Activated CD4-positive, alpha-beta T cell treated with anti-CD3 and anti-CD28 coated beads, Interleukin-2, amount 10 ng/mL, durations not matched to agents 7 days and 5 days (primary cell): ENCODE data around the gene SLC25A39. TPM values are rescaled to one million over a fixed set of nuclear protein-coding genes. Genes with fewer than 3 reads are reported as not detected.
A peak's percentile ranks its signal among the peaks of the same experiment; 100 is the strongest.

Experiments used
- CTCF ChIA-PET: fragments of 350-600 bp; sonication (Branson Sonifier 250); formaldehyde crosslinking; loops from one replicate; lab custom pipeline; 2021; ENCODE audit warnings: antibody characterized with exemption; lab: Charles Lee
- POLR2A ChIA-PET: fragments of 350-600 bp; sonication (Branson Sonifier 250); formaldehyde crosslinking; loops from one replicate; lab custom pipeline; 2021; ENCODE audit warnings: antibody characterized with exemption; lab: Charles Lee
- DNase-seq: peaks from one replicate; pipeline ENCODE4 v3.0.0-alpha.2; 2020
- H3K27ac Mint-ChIP-seq: one replicate; pipeline ENCODE4 v1.8.0; 2021; ENCODE audit warnings: mild to moderate bottlenecking, moderate library complexity, mixed read lengths
- H3K27me3 Mint-ChIP-seq: one replicate; pipeline ENCODE4 v1.8.0; 2021; ENCODE audit warnings: mixed read lengths
- H3K36me3 Mint-ChIP-seq: one replicate; pipeline ENCODE4 v1.8.0; 2021; ENCODE audit warnings: low read depth, mixed read lengths
- H3K4me1 Mint-ChIP-seq: one replicate; pipeline ENCODE4 v1.8.0; 2021; ENCODE audit warnings: mixed read lengths
- H3K4me3 Mint-ChIP-seq: one replicate; pipeline ENCODE4 v1.8.0; 2021; ENCODE audit warnings: mild to moderate bottlenecking, moderate library complexity, mixed read lengths
- H3K9me3 Mint-ChIP-seq: one replicate; pipeline ENCODE4 v1.8.0; 2021; ENCODE audit warnings: mixed read lengths
- total RNA-seq, 2 experiments: library from RNA; stranded (reverse); gene quantifications; one replicate each; pipeline ENCODE4 v1.2.3, GENCODE V29; 2021

SLC25A39 gene
- total RNA-seq, 2 experiments from 2014 or later = 104 to 107 TPM

DNA sequence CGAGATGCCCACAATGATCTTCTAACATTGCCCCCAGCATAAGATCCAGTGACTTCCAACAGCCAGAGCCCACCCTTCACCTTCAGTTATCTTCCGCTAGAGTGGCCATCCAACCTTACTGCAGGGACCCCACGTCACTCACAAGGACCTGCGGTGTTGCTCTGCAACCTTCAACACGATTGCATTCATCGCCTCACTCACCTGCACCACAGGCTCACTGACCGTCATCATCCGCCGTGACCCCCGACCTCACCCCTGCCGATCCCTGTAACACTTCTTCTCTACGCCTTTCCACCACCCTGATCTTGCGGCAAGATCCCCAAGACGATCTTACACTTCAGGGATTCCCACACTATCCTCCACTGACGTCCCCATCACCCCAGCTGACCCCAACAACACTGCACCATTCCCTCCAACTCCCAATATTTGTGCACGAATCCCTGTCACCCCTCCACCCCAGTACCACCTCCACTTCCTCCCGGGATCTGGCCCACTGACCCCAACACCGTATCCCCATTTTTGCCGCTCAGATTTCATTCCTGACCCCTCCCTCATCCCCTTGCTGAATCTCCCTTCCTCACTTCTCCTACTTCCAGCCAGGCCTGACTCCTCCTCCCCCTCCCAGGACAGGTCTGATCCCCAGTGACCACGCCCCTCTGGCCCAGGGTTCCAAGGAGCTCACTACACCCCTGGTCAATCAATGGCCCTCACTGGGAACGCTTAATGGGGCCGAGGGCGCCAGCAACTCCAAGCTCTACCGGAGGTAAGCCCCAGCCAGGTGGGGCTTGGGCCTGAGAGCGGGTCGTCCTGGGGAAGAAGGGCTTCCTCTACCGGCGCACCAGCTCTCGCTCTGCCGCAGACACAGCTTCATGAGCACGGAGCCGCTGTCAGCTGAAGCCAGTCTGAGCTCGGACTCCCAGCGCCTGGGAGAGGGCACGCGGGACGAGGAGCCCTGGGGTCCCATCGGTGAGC, 8.6 kb downstream of the SLC25A39 start:
- H3K27me3 Mint-ChIP-seq = peaks cover 42% of the 10 kb centered on the region
- H3K9me3 Mint-ChIP-seq = no peaks in the 10 kb centered on the region
- peak overlapping the region; percentile 49 for H3K4me3 Mint-ChIP-seq
- peaks cover 5% of the 10 kb centered on the region for H3K36me3 Mint-ChIP-seq
- DNase-seq = no peak
- H3K4me1 Mint-ChIP-seq = peaks cover 13% of the 10 kb centered on the region
- CTCF ChIA-PET = interaction anchor here (0.8 to 1.8 kb wide), 6 partner anchors 9 to 145 kb away, joined by 3 to 7 read pairs (median 4); partner anchors contain the start of gene SLC25A39
- no peak overlapping the region for H3K27ac Mint-ChIP-seq
- POLR2A ChIA-PET = interaction anchor here (0.5 to 1.1 kb wide), 4 partner anchors 14 to 525 kb away, joined by 3 to 4 read pairs (median 3); no protein-coding TSS in a partner anchor

DNA sequence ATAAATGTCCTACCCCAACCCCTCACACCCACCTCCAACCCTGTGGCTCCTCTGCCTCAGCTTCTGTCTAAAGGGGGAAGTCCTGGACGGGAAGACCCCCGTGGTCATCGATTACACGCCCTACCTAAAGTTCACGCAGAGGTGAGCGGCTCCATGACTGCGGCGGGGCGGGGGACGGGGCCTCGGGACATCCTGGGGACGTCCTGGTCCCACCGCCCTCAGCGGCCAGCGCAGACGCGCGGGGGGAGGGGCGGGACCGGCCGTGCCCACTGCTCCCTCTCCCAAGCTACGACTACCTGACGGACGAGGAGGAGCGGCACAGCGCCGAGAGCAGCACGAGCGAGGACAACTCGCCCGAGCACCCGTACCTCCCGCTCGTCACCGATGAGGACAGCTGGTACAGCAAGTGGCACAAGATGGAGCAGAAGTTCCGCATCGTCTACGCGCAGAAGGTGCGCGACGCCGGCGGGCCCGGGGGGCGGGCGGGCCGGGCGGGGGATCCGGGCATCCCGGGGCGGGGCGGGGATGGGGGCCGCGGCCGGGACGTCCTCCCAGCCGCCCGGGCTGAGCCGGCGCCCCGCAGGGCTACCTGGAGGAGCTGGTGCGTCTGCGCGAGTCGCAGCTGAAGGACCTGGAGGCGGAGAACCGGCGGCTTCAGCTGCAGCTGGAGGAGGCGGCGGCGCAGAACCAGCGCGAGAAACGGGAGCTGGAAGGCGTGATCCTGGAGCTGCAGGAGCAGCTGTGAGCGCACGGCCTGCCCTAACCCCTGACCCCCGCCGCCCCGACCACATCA, 9.6 kb downstream of the SLC25A39 start:
- Mint-ChIP-seq H3K36me3 (peaks cover 5% of the 10 kb centered on the region), H3K9me3 (no peaks in the 10 kb centered on the region), H3K27ac (no peak overlapping the region), H3K4me3 (peak overlapping the region; percentile 49), H3K27me3 (peaks cover 44% of the 10 kb centered on the region), H3K4me1 (peaks cover 13% of the 10 kb centered on the region)
- POLR2A ChIA-PET = interaction anchor here (0.5 to 0.6 kb wide), 2 partner anchors 94 to 1048 kb away, joined by 3 read pairs; no protein-coding TSS in a partner anchor
- peak; percentile 40 for DNase-seq
- CTCF ChIA-PET = interaction anchor here (1.0 to 1.8 kb wide), 2 partner anchors 12 to 91 kb away, joined by 3 to 4 read pairs; no protein-coding TSS in a partner anchor

DNA sequence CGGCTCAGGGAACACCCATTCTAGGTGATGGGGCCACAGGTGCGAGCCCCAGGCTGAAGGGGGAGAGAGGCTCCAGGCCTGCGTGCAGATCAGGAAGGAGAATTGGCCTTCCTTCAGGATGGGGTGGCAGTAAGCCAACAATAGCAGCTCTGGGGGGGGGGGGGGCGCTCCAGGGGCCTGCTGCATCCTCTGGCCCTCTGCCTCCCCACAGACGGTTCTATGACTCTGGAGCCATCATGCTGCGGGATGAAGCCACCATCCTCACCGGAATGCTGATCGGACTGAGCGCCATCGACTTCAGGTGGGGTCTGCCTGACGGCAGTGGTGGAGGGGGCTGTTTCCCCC, 10.1 kb downstream of the SLC25A39 start:
- H3K27me3 Mint-ChIP-seq = peaks cover 49% of the 10 kb centered on the region
- ChIA-PET POLR2A (interaction anchor here (0.6 kb wide), 1 partner anchor 1049 kb away, joined by 3 read pairs; no protein-coding TSS in a partner anchor), CTCF (no interaction called here)
- no peaks in the 10 kb centered on the region for H3K9me3 Mint-ChIP-seq
- H3K36me3 Mint-ChIP-seq = peaks cover 3% of the 10 kb centered on the region
- peak overlapping the region; percentile 31 for H3K4me3 Mint-ChIP-seq
- H3K4me1 Mint-ChIP-seq = peaks cover 17% of the 10 kb centered on the region
- no peak for DNase-seq
- no peak overlapping the region for H3K27ac Mint-ChIP-seq

DNA sequence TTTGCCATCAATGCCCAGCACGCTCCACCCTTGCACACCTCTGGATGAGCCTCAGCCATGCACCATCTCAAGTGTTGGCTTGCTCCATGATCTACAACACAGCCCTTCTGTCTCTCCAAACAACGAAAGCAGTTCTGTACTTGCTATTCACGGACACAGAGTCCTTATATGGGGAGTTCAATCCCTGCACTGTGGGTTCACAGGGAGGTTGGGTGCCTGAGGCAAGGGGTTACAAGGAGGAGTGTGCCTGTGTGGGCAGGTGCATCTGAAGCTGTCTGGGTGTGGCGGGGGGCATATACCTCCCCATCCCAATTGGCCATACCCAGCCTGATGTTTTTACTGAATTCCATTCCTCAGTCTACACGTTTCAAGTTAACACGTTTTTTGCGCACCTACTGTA, 10.6 kb downstream of the SLC25A39 start:
- peaks cover 49% of the 10 kb centered on the region for H3K27me3 Mint-ChIP-seq
- H3K4me1 Mint-ChIP-seq = peaks cover 19% of the 10 kb centered on the region
- peak overlapping the region; percentile 31 for H3K4me3 Mint-ChIP-seq
- POLR2A ChIA-PET = interaction anchor here (0.6 kb wide), 1 partner anchor 1049 kb away, joined by 3 read pairs; no protein-coding TSS in a partner anchor
- no peaks in the 10 kb centered on the region for H3K9me3 Mint-ChIP-seq
- CTCF ChIA-PET = no interaction called here
- no peak for DNase-seq
- H3K36me3 Mint-ChIP-seq = no peaks in the 10 kb centered on the region
- no peak overlapping the region for H3K27ac Mint-ChIP-seq

DNA sequence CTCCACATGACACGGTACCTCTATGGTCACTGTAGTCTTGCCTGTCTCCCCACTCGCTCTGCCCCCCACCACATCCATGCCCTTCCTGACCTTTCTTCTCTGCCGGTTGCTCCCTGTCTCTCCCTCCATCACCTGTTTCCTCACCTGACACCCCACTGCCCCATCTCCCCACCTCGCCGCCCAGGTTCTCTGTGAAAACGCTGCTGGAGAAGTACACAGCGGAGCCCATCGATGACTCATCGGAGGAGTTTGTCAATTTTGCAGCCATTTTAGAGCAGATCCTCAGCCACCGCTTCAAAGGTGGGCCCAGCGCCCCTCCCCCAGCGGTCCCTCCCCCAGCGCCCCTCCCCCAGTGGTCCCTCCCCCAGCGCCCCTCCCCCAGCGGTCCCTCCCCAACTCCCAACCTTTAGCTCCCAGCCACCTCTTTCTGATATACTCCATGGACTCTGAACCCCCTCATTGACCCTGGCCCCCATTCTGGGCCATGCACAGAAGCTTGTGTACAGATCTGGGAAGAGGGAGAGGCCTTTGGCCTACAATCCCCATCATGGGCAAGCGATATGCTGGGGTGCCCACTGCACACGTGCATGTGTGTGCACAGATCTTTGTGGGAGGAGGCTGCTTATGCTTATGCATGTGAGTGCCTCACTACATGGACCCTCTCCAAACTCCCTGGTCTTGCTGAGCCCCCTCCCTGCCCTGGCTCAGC, 12.1 kb downstream of the SLC25A39 start:
- Mint-ChIP-seq H3K9me3 (no peaks in the 10 kb centered on the region), H3K4me3 (no peak overlapping the region), H3K27ac (no peak overlapping the region), H3K27me3 (peaks cover 51% of the 10 kb centered on the region), H3K36me3 (no peaks in the 10 kb centered on the region), H3K4me1 (peaks cover 22% of the 10 kb centered on the region)
- no peak for DNase-seq
- CTCF ChIA-PET = no interaction called here
- POLR2A ChIA-PET = no interaction called here

DNA sequence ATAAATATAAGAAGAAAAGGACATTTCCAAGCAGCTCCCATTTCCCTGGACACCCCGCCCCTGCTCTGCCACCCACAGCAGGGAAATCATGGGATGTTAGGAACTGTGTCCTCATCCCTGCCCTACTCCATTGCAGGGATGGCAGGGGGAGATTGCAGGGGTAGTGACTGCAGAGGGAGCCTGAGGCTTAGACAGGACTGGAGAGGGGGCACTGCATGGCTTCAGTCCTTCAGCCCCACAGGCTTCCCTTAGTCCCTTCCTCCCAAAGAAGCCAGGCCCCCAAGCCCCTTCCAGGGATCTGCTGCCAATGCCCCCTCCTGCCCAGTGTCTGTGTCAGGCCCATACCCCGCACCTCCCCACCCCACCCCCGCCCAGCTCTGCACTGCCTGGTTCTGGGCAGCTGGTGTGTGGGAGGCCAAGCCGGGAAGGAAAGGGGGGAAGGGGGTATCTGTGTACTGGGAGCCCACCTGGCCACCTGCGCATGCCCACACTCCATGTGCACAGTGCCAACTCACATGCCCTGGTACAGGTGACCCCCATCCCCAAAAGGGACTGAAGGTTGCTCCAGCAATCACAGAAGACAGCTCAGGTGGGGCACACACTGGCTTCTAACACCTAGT, 13.0 kb downstream of the SLC25A39 start:
- H3K9me3 Mint-ChIP-seq = no peaks in the 10 kb centered on the region
- no peak for DNase-seq
- no peaks in the 10 kb centered on the region for H3K36me3 Mint-ChIP-seq
- CTCF ChIA-PET = no interaction called here
- POLR2A ChIA-PET = no interaction called here
- peaks cover 25% of the 10 kb centered on the region for H3K4me1 Mint-ChIP-seq
- no peak overlapping the region for H3K27ac Mint-ChIP-seq
- H3K4me3 Mint-ChIP-seq = no peak overlapping the region
- peaks cover 51% of the 10 kb centered on the region for H3K27me3 Mint-ChIP-seq

DNA sequence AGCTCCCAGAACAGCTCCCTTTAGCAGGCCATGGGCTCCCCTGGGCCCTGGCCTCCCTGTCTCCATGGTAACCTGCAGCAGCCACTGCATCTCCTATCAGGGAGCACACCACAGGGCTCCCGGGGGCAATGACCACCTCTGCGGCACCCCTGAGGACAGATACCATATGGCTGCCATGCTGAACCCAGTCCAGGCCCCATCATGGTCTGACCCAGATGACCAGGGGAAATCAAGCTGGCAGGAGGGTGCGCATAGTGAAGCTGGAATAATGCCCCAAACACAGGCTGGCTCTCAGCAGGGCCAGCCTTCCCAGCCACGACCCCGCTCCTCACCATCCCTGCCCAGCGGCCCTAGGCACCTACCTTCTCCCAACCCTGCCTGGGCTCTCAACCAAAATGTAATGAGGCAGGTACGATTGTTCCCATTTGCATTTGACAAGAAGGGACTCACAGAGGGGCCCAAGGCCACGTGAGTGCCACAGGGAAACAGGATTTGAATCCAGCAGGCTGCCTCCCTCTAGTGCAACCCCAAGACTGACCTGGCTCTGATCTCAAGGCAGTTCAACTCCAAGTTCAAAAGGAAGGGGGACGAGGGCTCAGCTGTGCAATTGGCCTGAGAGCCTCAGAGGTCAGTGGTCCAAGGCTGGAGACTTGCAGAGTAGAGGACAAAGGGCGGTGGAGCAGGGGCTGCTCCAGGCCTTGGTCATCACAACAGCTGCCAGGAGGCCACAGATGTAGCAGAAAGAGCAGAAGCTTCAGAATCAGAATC, 13.8 kb downstream of the SLC25A39 start:
- Mint-ChIP-seq H3K27ac (no peak overlapping the region), H3K4me1 (peaks cover 18% of the 10 kb centered on the region), H3K9me3 (no peaks in the 10 kb centered on the region), H3K27me3 (peaks cover 47% of the 10 kb centered on the region), H3K36me3 (no peaks in the 10 kb centered on the region), H3K4me3 (no peak overlapping the region)
- no peak for DNase-seq
- CTCF ChIA-PET = interaction anchor here (1.0 to 1.7 kb wide), 5 partner anchors 9 to 101 kb away, joined by 3 to 7 read pairs (median 4); partner anchors contain the start of gene FAM171A2
- POLR2A ChIA-PET = interaction anchor here (0.5 to 0.6 kb wide), 2 partner anchors 127 to 372 kb away, joined by 3 to 4 read pairs; no protein-coding TSS in a partner anchor

DNA sequence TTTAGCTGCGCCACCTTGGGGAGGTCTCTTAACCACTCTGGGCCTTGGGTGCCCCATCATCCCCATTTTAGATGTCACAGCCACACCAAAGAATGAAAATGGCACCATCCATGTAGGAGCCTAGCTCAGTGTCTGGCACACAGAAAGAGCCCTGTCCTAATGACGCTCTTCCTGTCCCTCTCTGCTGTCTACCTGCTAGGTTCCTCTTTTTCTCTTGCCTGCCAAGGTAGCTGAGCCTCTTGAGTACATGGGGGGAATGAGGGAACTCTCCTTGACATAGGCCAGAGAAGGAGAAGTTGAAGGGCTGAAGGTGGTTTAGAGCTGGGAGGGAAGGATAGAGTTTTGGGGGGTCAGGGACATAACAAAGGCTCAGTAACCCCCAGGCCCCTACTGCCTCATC, 14.4 kb downstream of the SLC25A39 start:
- peaks cover 46% of the 10 kb centered on the region for H3K27me3 Mint-ChIP-seq
- H3K4me3 Mint-ChIP-seq = no peak overlapping the region
- POLR2A ChIA-PET = interaction anchor here (0.5 to 0.6 kb wide), 2 partner anchors 126 to 373 kb away, joined by 3 to 4 read pairs; no protein-coding TSS in a partner anchor
- H3K27ac Mint-ChIP-seq = no peak overlapping the region
- H3K9me3 Mint-ChIP-seq = no peaks in the 10 kb centered on the region
- DNase-seq = no peak
- no peaks in the 10 kb centered on the region for H3K36me3 Mint-ChIP-seq
- CTCF ChIA-PET = interaction anchor here (1.0 to 1.7 kb wide), 5 partner anchors 10 to 100 kb away, joined by 3 to 7 read pairs (median 4); partner anchors contain the start of gene FAM171A2
- peaks cover 14% of the 10 kb centered on the region for H3K4me1 Mint-ChIP-seq

DNA sequence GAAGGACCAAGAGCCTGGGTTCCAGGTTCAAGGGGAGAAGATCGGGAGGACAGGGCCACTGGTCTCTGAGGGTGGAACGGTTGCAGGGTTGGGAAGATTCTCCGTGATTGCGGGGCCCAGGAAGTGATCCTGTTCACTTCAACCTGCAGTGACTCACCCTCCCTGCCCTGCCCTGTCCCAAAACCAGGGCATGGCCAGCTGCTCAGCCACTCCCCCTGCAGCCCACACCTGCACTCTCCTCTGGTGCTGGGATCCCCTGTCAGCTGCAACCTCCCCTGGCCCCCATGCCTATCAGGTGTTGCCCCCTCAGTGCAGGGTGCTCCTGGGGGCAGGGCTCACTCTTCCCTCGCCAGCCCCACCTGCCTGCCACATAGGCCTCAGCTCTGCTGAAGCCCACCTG, 15.2 kb downstream of the SLC25A39 start:
- peaks cover 47% of the 10 kb centered on the region for H3K27me3 Mint-ChIP-seq
- H3K4me3 Mint-ChIP-seq = no peak overlapping the region
- DNase-seq = no peak
- H3K9me3 Mint-ChIP-seq = no peaks in the 10 kb centered on the region
- peaks cover 14% of the 10 kb centered on the region for H3K4me1 Mint-ChIP-seq
- no peak overlapping the region for H3K27ac Mint-ChIP-seq
- ChIA-PET CTCF (interaction anchor here (1.3 to 1.7 kb wide), 3 partner anchors 21 to 91 kb away, joined by 4 to 7 read pairs (median 4); partner anchors contain the start of gene FAM171A2), POLR2A (no interaction called here)
- no peaks in the 10 kb centered on the region for H3K36me3 Mint-ChIP-seq

DNA sequence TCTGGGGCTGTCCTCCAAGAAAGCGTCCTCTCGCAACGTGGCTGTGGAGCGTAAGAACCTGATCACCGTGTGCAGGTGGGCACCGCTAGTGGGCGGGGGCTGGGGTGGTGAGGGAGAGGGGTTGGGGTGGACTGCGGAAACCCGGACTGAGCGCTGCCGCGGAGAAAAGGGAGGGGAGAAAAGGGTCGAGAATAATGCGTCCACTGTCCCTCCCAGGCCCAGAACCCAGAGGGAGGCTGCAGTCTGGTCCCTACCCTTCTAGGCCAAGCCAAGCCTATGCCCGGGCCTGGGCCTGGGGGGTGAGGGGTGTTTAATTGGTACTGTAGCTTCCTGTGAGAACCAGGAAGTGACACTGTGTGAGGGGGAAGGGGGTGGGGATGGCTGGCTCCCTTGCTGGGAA, 15.8 kb downstream of the SLC25A39 start:
- H3K27me3 Mint-ChIP-seq = peaks cover 43% of the 10 kb centered on the region
- peaks cover 2% of the 10 kb centered on the region for H3K36me3 Mint-ChIP-seq
- POLR2A ChIA-PET = no interaction called here
- H3K4me1 Mint-ChIP-seq = peaks cover 15% of the 10 kb centered on the region
- no peak for DNase-seq
- H3K27ac Mint-ChIP-seq = no peak overlapping the region
- CTCF ChIA-PET = interaction anchor here (1.0 to 1.7 kb wide), 3 partner anchors 55 to 99 kb away, joined by 4 read pairs; partner anchors contain the start of gene FAM171A2
- peak overlapping the region; percentile 43 for H3K4me3 Mint-ChIP-seq
- H3K9me3 Mint-ChIP-seq = no peaks in the 10 kb centered on the region
